Measurements from ENCODE around the gene FOXD4L6.
"Not testable (repeated sequence)": the region's sequence is repeated elsewhere in the genome, so short reads cannot be mapped to it uniquely, and the experiment has no call there.

DNA sequence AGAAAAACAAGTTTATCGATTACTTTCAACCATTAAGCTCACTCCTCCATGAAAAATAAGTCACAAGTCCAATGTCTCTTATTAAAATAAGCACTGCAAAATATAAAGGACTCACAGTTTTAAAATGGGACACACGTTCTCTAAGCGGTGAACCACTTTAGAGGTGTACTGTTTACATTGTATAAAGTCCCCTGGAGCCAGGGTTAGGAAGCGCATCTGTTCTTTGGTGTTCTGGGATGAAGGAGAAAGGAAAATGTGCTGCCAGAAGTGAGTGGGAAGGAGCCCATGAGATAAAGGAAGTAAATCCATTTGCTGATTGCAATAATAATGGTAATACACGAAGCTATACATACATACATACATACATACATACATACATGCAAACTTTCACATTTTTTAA is 40.6 kb downstream of the FOXD4L6 start:
- TF ChIP-seq, protein P1, sequence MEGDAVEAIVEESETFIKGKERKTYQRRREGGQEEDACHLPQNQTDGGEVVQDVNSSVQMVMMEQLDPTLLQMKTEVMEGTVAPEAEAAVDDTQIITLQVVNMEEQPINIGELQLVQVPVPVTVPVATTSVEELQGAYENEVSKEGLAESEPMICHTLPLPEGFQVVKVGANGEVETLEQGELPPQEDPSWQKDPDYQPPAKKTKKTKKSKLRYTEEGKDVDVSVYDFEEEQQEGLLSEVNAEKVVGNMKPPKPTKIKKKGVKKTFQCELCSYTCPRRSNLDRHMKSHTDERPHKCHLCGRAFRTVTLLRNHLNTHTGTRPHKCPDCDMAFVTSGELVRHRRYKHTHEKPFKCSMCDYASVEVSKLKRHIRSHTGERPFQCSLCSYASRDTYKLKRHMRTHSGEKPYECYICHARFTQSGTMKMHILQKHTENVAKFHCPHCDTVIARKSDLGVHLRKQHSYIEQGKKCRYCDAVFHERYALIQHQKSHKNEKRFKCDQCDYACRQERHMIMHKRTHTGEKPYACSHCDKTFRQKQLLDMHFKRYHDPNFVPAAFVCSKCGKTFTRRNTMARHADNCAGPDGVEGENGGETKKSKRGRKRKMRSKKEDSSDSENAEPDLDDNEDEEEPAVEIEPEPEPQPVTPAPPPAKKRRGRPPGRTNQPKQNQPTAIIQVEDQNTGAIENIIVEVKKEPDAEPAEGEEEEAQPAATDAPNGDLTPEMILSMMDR (IDR thresholded peaks at IDR 0.05; ENCODE audit: low read depth, low read length, missing input control): not testable (repeated sequence)
- TF ChIP-seq, protein P2, sequence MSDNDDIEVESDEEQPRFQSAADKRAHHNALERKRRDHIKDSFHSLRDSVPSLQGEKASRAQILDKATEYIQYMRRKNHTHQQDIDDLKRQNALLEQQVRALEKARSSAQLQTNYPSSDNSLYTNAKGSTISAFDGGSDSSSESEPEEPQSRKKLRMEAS (IDR thresholded peaks at IDR 0.05): not testable (repeated sequence)
- not testable (repeated sequence) for TF ChIP-seq GABPA (IDR thresholded peaks at IDR 0.05 in 1 of 2, conservative IDR thresholded peaks at IDR 0.05 in 1 of 2); FOXA1 (IDR thresholded peaks at IDR 0.05); RAD21 (IDR thresholded peaks at IDR 0.05)
- TF ChIP-seq, protein P3, sequence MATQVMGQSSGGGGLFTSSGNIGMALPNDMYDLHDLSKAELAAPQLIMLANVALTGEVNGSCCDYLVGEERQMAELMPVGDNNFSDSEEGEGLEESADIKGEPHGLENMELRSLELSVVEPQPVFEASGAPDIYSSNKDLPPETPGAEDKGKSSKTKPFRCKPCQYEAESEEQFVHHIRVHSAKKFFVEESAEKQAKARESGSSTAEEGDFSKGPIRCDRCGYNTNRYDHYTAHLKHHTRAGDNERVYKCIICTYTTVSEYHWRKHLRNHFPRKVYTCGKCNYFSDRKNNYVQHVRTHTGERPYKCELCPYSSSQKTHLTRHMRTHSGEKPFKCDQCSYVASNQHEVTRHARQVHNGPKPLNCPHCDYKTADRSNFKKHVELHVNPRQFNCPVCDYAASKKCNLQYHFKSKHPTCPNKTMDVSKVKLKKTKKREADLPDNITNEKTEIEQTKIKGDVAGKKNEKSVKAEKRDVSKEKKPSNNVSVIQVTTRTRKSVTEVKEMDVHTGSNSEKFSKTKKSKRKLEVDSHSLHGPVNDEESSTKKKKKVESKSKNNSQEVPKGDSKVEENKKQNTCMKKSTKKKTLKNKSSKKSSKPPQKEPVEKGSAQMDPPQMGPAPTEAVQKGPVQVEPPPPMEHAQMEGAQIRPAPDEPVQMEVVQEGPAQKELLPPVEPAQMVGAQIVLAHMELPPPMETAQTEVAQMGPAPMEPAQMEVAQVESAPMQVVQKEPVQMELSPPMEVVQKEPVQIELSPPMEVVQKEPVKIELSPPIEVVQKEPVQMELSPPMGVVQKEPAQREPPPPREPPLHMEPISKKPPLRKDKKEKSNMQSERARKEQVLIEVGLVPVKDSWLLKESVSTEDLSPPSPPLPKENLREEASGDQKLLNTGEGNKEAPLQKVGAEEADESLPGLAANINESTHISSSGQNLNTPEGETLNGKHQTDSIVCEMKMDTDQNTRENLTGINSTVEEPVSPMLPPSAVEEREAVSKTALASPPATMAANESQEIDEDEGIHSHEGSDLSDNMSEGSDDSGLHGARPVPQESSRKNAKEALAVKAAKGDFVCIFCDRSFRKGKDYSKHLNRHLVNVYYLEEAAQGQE (IDR thresholded peaks at IDR 0.05): not testable (repeated sequence)

Measured in liver (tissue), 3 donors.